Measurements from ENCODE around the gene CKM.
"Not testable (repeated sequence)": the region's sequence is repeated elsewhere in the genome, so short reads cannot be mapped to it uniquely, and the experiment has no call there.

CKM gene

DNA sequence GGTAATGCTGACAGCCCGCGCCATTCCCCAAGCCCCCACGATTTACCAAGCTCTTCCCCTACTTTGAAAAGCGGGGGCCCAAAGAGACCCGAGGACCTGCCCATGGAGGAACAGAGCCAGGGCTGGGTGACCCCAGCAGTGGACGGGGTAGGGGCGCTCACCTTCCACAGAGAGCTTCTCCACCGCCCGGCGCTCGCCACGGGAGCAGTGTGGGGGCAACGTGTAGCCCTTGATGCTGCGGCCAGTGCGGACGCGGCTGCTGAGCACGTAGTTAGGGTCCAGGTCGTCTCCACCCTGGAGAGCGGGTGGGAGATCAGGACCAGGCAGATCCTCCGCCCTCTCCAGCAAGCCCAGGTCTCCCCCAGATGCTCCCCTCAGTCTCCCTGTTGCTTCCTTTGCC is 7.4 kb downstream of the CKM start:
- no peak for DNase-seq

DNA sequence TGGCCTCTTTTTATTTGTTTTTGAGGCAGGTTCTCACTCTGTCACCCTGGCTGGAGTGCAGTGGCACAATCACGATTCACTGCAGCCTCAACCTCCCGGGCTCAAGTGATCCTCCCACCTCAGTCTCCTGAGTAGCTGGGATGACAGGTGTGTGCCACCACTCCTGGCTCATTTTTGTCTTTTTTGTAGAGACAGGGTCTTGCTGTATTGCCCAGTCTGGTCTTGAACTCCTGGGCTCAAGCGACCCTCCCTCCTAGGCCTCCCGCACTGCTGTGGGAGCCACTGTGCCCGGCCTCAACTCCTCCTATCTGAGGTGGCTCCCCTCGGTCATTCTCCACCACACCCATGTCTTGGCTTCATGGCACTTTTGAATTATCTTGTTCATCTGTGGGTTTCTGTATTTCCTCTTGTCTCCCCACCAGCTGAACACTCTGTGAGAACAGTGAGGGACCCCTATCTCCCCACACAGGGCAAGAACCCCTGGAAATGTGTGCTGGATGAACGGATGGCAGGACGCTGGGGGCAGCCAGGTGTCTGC is 7.9 kb downstream of the CKM start:
- no peak for DNase-seq

DNA sequence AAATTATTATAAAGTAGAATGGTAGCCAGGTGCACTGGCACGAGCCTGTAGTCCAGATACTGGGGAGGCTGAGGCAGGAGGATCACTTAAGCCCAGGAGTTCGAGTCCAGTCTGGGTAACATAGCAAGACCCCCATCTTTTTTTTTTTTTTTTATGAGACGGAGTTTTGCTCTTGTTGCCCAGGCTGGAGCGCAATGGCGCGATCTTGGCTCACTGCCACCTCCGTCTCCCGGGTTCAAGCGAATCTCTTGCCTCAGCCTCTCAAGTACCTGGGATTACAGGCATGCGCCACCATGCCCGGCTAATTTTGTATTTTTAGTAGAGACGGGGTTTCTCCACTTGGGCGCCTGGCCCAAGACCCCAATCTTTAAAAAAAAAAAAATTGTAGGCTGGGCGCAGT is 10.4 kb downstream of the CKM start:
- not testable (repeated sequence) for DNase-seq

DNA sequence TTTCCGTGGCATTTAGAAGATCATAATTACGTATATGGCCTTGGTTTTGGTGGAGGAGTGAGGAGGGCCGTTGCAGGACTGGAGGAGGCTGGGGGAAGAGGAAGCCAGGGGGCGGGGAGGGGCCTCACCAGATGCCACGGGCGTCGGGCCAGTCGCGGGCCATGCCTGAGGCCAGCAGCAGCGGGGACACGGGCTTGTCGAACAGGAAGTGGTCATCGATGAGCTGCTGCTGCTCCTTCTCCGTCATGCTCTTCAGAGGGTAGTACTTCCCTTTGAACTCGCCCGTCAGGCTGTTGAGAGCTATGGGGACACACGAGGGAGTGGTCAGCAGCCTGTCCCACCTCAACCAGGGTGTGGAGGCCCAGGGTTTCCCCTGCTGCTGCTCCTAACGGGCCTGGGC is 11.1 kb downstream of the CKM start:
- no peak for DNase-seq

DNA sequence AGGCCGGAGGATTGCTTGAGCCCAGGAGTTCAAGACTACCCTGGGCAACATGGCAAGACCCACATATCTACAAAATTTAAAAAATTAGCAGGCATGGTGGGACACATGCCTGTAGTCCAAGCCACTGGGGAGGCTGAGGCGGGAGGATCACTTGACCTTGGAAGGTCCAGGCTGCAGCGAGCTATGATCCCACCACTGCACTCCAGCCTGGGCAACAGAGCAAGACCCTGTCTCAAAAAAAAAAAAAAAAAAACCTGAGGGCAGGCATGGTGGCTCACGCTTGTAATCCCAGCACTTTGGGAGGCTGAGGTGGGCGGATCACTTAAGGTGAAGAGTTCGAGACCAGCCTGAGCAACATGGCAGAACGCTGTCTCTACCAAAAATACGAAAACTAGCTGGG is 13.4 kb downstream of the CKM start:
- not testable (repeated sequence) for DNase-seq

DNA sequence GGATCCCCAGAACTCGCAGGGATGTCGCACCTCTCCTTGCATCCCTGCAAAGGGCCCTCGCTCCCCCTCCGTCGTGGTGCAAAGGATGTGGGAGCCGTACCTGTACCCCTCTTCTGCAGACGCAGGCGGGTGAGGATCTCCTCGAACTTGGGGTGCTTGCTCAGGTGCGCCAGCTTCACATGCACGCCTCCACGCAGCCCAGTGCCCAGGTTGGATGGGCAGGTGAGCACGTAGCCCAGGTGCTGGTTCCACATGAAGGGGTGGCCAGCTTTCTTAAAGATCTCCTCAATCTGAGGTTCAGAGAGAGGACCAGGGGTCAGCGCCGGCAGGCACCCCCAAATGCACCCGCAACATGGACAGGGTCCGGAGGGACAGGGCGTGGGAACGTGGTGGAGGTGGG is 15.3 kb downstream of the CKM start:
- no peak for DNase-seq

DNA sequence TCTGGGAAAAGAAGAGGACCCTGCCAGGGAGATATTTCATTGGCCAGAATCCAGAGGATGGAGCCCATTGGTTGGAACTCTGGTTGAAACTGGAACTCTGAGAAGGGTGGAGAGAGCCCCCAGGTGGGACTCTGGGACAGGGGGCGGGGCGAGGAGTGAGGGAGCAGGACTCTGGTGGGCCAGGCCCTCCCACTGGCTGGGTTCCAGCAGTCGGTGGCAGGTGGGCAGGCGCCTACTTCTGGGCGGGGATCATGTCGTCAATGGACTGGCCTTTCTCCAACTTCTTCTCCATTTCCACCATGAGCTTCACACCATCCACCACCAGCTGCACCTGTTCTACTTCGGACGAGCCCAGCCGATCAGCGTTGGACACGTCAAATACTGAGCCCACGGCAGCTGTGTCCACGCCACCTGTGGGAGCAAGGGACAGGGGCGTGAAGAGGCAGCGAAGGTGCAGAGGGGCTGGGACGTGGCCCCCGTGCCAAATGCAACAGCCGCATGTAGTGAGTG is 16.1 kb downstream of the CKM start:
- DNase-seq, result no peak

DNA sequence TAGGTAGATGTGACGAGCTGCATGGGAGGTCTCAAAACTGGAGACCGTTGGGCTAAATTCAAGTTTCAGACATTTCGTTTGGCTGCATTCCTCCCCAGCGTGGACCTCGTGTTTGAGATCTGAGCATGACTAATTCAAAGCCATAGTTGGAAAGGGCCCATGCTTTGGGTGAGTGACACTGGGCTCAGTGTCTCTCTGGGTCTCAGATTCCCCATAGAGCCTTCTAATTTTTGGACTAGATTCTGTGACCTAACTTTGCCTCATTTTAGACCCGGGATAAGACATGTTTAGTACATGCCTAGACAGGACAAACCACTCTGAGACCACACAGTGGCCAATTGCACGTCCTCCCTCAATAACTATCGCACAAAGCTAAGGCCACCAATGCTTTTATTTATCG is 16.6 kb downstream of the CKM start:
- DNase-seq, result no peak

DNA sequence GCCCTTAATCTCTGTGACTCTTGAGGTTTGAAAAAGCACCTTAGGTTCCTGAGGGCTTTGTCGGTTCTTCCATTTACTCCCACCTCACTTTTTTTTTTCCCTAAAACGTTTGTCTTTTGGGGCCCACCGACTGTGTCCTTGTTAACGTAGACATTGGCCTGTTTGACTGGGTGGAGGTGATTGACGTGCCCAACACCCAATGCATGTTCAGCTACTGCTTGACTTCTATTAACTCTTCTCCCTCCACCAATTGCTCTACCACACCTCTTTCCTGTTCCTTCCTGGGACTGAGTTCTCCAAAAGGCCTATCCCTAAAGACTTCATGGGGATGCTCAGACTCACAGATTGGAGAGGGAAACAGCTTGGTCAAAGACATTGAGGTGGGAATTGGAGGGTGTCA is 17.3 kb downstream of the CKM start:
- no peak for DNase-seq

DNA sequence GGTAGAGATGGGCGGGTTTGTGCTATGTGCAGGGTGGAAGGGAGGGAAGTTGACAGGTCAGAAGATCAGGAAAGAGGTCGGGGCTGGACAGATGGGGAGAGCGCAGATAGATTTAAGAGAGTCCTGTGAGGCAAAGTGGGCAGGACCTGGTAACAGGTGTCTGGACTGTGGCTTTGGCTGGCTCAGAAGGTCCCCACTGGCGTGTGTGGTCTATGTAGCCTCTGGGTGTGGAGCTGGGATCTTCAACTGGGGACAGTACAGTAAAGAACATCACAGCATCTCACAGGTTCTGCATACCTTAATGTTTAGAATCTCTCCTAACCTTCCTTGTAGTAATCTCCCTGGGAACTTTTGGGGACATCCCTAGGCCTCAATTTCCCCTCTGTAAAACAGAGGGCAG is 17.7 kb downstream of the CKM start:
- no peak for DNase-seq

DNA sequence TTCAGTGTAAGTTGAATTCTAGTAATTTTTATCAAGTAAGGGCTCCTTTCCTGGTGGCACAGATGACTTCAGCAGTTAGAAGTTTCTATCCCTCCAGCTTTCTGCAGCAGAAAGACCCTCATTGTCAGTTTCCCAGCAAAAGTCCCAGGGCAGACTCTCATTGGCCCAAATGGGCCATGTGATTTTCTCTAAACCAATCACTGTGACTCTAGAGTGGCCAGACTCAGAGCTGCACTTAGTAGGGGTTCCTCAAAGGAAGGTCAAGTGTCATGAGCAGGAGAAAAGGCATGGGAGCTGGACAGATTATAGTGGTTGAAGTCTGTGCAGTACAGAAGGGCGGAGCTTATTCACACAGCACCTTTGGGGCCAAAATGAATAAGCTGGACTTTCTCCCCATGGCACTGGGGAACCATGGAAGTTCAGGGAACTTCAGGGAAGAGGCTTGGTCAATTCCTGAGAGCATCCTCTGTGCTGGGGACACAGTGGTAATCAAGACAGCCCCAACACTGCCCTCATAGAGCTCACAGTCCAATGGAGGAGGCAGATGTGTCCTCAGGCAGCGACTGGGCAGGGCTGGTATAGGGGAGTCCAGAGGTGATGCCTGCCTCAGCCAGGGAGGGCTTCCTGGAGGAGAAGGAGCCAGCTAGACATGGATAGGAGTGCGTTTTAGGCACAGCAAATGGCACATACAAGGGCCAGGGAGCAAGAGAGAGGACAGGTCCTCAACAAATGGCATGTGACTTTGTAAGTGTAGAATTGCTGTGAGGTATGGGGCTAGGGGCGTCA is 18.3 kb downstream of the CKM start:
- DNase-seq, result no peak

DNA sequence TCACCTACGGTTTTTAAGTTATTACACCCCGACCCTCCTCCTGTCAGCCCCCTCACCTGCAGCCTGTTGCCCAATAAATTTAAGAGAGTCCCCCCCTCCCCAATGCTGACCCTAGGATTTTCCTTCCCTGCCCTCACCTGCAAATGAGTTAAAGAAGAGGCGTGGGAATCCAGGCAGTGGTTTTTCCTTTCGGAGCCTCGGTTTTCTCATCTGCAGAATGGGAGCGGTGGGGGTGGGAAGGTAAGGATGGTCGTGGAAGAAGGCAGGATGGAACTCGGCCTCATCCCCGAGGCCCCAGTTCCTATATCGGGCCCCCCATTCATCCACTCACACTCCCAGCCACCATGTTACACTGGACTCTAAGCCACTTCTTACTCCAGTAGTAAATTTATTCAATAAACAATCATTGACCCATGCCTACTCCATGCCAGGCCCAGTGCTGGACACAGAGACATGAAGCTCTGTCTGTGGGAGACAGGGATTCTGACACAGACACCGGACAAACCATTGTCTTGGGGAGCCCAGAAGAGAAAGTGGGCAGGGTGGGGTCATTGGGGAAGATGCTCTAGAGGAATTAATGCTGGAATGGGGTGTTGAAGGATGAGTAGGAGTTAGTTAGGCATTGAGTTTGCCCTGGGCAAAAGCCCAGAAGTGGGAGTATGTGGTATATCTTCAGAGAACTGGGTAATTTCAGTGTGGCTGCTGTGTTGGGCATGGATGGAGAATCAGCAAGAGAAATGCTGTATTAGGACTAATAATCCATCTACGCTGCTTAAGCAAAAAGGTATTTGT is 19.2 kb downstream of the CKM start:
- DNase-seq, result no peak

DNA sequence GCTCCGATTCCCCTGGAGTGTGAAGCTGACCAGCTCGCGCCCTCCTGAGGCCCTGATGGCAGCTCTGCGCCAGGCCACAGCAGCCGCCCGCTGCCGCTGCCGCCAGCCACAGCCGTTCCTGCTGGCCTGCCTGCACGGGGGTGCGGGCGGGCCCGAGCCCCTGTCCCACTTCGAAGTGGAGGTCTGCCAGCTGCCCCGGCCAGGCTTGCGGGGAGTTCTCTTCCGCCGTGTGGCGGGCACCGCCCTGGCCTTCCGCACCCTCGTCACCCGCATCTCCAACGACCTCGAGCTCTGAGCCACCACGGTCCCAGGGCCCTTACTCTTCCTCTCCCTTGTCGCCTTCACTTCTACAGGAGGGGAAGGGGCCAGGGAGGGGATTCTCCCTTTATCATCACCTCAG is 20.3 kb downstream of the CKM start:
- DNase-seq, result no peak

DNA sequence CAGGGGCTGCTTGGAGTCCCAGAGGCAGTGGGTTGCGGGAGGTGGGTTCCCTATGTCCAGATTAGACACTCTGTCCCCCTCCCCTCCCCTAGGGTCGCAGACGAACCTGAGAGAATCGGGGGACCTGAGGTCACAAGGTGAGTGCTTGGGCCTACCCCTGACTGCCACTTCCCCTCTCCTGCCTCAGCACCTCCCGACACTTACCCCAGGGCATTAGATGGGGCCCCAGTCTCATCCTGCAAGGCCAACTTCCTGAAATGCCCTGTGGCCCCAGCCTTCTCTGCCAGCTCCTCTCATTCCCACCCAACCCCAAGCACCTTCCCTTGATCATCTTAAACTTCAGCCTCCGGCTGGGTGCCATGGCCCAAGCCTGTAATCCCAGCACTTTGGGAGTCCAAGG is 23.0 kb downstream of the CKM start:
- DNase-seq, result no peak

DNA sequence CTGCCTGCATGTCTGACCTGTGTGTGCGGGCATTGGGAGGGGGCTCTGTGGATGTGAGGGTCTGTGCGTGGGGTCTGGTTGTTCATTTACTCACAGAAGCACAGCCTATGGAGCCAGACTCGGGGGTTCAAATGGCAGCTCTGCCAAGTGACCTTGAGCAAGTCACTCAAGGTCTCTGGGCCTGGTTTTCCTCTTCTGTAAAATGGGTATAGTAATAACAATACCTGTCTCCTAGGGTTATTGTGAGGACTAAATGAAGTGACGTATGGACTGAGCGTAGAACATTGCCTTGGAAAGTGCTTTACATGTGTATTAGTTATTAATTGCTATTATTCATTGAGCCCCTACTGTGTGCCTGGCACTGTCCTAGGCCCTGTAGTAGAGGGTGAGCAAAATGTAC is 24.4 kb downstream of the CKM start:
- no peak for DNase-seq

DNA sequence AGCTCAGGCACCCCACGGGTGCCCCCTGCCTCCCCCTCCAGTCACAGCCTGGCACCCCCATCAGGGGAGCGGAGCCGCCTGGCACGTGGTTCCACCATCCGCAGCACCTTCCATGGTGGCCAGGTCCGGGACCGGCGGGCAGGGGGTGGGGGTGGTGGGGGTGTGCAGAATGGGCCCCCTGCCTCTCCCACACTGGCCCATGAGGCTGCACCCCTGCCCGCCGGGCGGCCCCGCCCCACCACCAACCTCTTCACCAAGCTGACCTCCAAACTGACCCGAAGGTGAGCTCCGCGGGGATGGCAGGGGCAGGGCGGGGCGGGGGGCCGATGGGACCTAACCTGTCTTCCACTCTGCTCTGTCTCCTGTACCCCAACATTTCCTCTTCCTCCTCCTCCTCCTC is 25.0 kb downstream of the CKM start:
- DNase-seq, result no peak

DNA sequence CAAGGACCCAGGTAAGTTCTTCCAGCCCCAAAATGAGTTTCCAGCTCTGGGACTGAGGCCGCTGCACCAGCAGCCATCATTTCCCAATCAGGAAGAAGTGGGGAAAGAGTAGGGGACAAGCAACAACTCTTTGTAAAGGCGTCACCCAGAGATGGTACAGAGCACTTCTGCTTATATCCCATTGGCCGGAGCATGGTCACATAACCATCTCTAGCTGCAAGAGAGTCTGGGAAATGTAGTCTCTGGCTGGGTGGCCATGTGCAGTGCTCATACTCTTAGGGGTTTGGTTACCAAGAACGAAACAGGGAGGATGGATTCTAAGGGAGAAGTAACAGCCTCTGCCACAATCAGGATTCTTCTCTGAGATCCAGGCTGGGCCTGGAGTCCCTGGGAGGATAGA is 26.3 kb downstream of the CKM start:
- DNase-seq, result no peak

DNA sequence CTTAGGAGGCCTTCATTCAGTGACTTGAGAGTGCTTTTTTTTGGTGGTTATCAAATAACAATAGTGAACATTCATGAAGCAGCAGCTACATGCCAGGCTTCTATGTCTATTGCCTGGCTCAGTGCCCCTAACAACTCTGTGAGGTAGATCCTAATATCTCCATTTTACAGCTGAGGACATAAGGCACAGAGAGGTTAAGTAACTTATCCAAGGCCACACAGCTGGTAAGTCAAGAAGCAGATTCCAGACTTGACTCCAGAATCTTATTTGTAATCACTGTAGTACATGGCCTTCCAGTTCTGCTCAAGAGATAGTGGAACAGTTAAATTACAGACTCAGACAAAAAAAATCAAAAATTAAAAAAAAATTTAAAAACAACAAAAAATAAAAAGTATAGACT is 26.8 kb downstream of the CKM start:
- no peak for DNase-seq

DNA sequence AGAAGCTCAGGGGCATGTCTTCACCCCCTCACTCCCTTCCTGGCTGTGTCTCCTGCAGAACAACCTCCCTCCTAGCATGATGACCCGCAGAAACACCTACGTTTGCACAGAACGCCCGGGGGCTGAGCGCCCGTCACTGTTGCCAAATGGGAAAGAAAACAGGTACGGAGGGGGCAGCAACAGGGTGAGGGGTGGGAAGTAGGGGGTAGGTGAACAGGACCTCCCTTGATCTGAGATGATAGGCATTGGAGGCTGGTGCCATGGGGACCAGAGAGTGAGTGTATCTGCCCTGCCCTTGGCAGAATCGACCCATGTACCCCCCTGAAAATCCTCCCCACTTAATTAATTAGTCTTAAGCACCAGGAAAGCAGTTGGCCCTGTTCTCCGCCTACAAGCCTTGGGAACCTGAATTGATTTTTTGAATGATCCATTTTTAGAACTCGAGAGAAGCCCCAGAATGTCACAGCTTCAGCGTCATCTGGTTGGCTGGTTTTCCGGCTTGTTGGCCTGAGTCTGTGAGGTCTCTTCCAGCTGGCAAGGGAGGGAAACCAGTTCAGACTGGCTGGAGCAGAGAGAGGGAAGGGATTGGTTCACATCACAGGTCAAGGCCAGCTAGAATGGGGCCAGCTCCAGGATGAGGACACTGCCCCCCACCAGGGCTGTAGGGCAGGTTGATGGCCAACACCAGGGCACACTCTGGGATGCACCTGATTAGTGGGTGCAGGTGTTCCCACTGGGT is 28.2 kb downstream of the CKM start:
- no peak for DNase-seq

DNA sequence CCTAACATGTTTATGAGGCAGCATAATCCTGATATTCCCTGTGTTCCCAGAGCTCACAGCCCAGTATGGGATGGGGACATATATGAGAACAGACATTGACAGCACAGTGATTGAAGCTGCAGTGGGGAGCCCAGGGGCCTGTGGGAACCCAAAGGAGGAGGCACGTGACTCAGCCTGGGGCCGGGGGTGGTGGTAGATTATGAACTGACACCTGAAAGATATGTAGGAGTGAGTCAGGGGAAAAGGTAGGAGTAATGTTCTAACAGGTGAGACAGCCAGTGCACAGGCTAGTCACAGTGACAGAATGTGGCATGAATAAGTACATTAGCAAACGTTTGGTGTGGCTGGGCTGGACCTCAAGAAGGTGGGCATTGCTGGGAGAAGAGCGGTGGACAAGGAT is 29.0 kb downstream of the CKM start:
- DNase-seq, result no peak

DNA sequence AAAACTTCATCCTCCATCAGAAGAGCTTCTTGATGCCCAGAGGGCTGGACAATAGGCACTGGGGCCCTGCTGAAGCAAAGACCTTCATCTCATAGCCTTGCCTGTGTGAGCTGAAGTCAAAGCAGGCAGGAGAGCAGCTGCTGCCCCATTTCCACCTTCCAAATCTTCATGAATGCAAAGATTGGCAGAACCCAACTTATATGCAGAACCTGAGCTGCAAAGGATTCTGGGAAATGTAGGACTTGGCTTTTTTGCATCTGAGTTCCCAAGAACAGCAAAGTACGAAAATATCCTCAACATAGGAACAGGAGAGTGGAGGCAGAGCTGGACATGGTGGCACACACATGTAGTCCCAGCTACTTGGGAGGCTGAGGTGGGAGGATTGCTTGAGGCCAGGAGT is 30.8 kb downstream of the CKM start:
- DNase-seq, result no peak

DNA sequence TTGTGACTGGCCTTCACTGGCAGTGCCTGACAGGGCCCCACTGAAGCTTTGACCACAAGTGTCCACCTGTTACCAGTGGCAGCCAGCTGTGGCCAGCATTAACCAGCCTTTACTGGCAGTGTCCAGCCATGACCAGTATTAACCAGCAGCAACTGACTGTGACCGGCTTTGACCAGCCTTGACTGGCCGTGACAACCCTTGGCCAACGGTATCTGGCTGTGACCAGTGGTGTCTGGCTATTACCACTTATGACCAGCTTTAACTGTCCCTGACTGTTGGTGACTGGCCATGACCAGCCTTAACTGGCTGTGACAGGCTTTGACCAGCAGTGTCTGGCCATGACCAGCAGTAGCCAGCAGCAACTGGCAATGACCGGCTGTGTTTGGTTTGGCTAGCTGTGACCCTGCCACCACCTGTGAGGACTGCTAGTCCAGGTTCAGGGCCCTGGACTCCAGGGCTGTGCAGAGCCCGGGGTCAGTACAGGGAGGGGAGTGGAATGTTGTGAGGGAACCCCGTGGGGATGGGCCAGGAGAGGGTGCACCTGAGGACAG is 32.2 kb downstream of the CKM start:
- DNase-seq, result no peak

DNA sequence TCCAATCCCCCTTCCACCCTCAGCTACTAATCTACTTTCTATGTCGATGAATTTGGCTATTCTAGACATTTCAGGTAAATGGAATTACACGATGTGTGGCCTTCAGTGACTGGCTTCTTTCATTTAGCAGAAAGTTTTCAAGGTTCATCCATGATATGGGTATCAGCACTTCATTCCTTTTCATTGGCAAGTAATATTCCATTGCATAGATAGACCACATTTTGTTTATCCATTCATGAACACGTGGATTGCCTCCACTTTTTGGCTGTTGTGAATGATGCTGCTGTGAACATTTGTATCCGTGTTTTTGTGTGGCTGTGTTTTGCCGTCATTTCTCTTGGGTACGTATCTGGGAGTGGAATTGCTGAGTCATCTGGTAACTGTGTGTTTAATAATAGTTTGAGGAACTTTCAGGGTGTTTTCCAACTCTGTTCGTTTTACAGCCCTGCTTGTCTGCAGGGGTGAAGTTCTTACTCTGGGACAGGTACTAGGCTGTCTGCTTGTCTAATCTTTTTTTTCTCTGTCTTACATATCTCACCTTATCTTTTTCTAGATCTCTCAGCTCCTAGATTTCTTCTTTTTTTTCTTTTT is 39.1 kb downstream of the CKM start:
- no peak for DNase-seq
